Thoracic aorta (tissue), 2 donors: Measurements from ENCODE around the gene PPFIBP1. TPM values are rescaled to one million over a fixed set of nuclear protein-coding genes. Genes with fewer than 3 reads are reported as not detected.

ENCODE experiments used
- ATAC-seq: fragments of 150-250 bp; one replicate; pipeline ENCODE4 v1.8.0; 2017; ENCODE audit warnings: low read depth; ENCODE audit not compliant: insufficient number of reproducible peaks, low FRiP score
- DNase-seq: peaks from one replicate; pipeline ENCODE4 v3.0.0-alpha.2; 2020; ENCODE audit warnings: low spot score
- H3K27ac ChIP-seq, 2 donors: fragments of 200-600 bp; sonication (generic); 1 replicate in 1 of 2; 2 replicates in 1 of 2; pipeline ENCODE4 v1.5.1; 2016; ENCODE audit warnings: mild to moderate bottlenecking in 2 of 2, moderate library complexity in 2 of 2
- H3K27me3 ChIP-seq: fragments of 200-600 bp; sonication (generic); replicated peaks from 2 replicates; pipeline ENCODE4 v1.6.0; 2016; ENCODE audit warnings: mild to moderate bottlenecking; ENCODE audit not compliant: insufficient read depth
- H3K36me3 ChIP-seq: fragments of 200-600 bp; sonication (generic); one replicate; pipeline ENCODE4 v1.5.1; 2016
- H3K4me1 ChIP-seq, 2 donors: fragments of 200-600 bp; sonication (generic); 1 replicate in 1 of 2; 2 replicates in 1 of 2; pipeline versions ENCODE4 v1.5.1 to v1.6.0; 2016; ENCODE audit warnings: low read depth in 2 of 2, mild to moderate bottlenecking in 1 of 2; ENCODE audit not compliant: control insufficient read depth in 1 of 2
- H3K4me3 ChIP-seq: fragments of 200-600 bp; sonication (generic); 2 replicates; pipeline ENCODE4 v1.5.1; 2016; ENCODE audit warnings: mild to moderate bottlenecking
- H3K9me3 ChIP-seq: fragments of 200-600 bp; sonication (generic); 2 replicates; pipeline ENCODE4 v1.5.1; 2016
- CTCF ChIP-seq: fragments of 200-600 bp; sonication (generic); IDR thresholded peaks from one replicate; pipeline ENCODE4 v1.5.1; 2019; ENCODE audit warnings: antibody characterized with exemption
- total RNA-seq, 2 donors: library from RNA; depleted of rRNA; stranded (reverse); fragments of >200 nt; gene quantifications; one replicate each; pipeline versions ENCODE4 v1.1.0 to v1.2.3, GENCODE V29; 2016

PPFIBP1 gene
- total RNA-seq, 2 donors from 2014 or later = 103 to 232 TPM

GRCh38 chr12:27545665-27546064 lies 21.7 kb downstream of the PPFIBP1 start:
- H3K4me3 ChIP-seq = peak overlapping the region; percentile 21
- peaks cover 57 to 87% of the 10 kb centered on the region in 2 donors for H3K4me1 ChIP-seq
- H3K36me3 ChIP-seq = no peaks in the 10 kb centered on the region
- ATAC-seq (no peak), DNase-seq (no peak)
- H3K27ac ChIP-seq = peak overlapping the region; percentile 19 to 60
- no peaks in the 10 kb centered on the region for H3K27me3 ChIP-seq
- H3K9me3 ChIP-seq = no peaks in the 10 kb centered on the region
- no peak for TF ChIP-seq CTCF

- TF ChIP-seq CTCF = no peak
- DNase-seq (no peak), ATAC-seq (no peak)
- Histone ChIP-seq H3K9me3 (no peaks in the 10 kb centered on the region), H3K4me3 (no peak overlapping the region), H3K36me3 (no peaks in the 10 kb centered on the region), H3K27me3 (no peaks in the 10 kb centered on the region), H3K27ac (peak overlapping the region; percentile 4 to 27), H3K4me1 (peaks cover 59 to 83% of the 10 kb centered on the region in 2 donors)
Measured at GRCh38 chr12:27547592-27547991, 23.6 kb downstream of the PPFIBP1 start.

GRCh38 chr12:27548301-27549199 lies 24.5 kb downstream of the PPFIBP1 start:
- Histone ChIP-seq H3K9me3 (no peaks in the 10 kb centered on the region), H3K4me1 (peaks cover 59 to 84% of the 10 kb centered on the region in 2 donors), H3K27me3 (no peaks in the 10 kb centered on the region), H3K4me3 (peak overlapping the region; percentile 50), H3K36me3 (no peaks in the 10 kb centered on the region), H3K27ac (peak overlapping the region; percentile 78 to 79)
- ATAC-seq (no peak), DNase-seq (no peak)
- no peak for TF ChIP-seq CTCF

- H3K9me3 ChIP-seq = no peaks in the 10 kb centered on the region
- no peaks in the 10 kb centered on the region for H3K27me3 ChIP-seq
- no peak for TF ChIP-seq CTCF
- H3K4me3 ChIP-seq = peak overlapping the region; percentile 50
- H3K36me3 ChIP-seq = no peaks in the 10 kb centered on the region
- DNase-seq (no peak), ATAC-seq (peak; percentile 61)
- H3K4me1 ChIP-seq = peaks cover 67 to 92% of the 10 kb centered on the region in 2 donors
- H3K27ac ChIP-seq = peak overlapping the region; percentile 78 to 79
Measured at GRCh38 chr12:27549236-27549800, 25.3 kb downstream of the PPFIBP1 start.
